IMR-90 (cell line): Measurements from ENCODE around the gene AMD1.

Source experiments
- CEBPB ChIP-seq: IDR thresholded peaks from 2 replicates; pipeline ENCODE4 v1.6.1; 2012; ENCODE audit warnings: low read depth, low read length, improper control_type of control experiment
- CTCF ChIP-seq: conservative IDR thresholded peaks from 2 replicates; pipeline ENCODE4 v1.5.1; 2012; ENCODE audit warnings: mild to moderate bottlenecking, low read depth, low read length, improper control_type of control experiment
- FOS ChIP-seq: fragments of 150-350 bp; IDR thresholded peaks from 2 replicates; pipeline ENCODE4 v1.6.1; 2016; ENCODE audit warnings: low read depth, low read length
- NFE2L2 ChIP-seq: fragments of 150-350 bp; IDR thresholded peaks from 2 replicates; pipeline ENCODE4 v1.6.1; 2016; ENCODE audit warnings: low read depth, mild to moderate bottlenecking, low read length
- POLR2A ChIP-seq: IDR thresholded peaks from 2 replicates; pipeline ENCODE4 v1.6.1; 2012; ENCODE audit warnings: mild to moderate bottlenecking, low read depth, low read length
- RAD21 ChIP-seq: IDR thresholded peaks from 2 replicates; pipeline ENCODE4 v1.6.1; 2012; ENCODE audit warnings: low read length, improper control_type of control experiment
- RCOR1 ChIP-seq: IDR thresholded peaks from 2 replicates; pipeline ENCODE4 v1.6.1; 2012; ENCODE audit warnings: mild to moderate bottlenecking, low read length, improper control_type of control experiment; ENCODE audit not compliant: insufficient replicate concordance
- SMC3 ChIP-seq: fragments of 150-350 bp; IDR thresholded peaks from 2 replicates; pipeline ENCODE4 v1.6.1; 2016; ENCODE audit warnings: low read depth, mild to moderate bottlenecking, antibody characterized with exemption, low read length, moderate library complexity

- TF ChIP-seq CTCF, result peak; percentile 56
- TF ChIP-seq NFE2L2, result no peak
- peak; percentile 67 for TF ChIP-seq SMC3
- 0 out of 2 replicates have a peak, but pooled peaks have one; percentile 10 for TF ChIP-seq CEBPB
- no peak for TF ChIP-seq POLR2A
- TF ChIP-seq RCOR1, result no peak
- no peak for TF ChIP-seq FOS
- peak; percentile 57 for TF ChIP-seq RAD21
Observed at GRCh38 chr6:110878751-110879522, 4.4 kb downstream of the AMD1 start.
